Thoracic aorta (tissue), 2 donors: Measurements from ENCODE around the gene CPAMD8. TPM values are rescaled to one million over a fixed set of nuclear protein-coding genes. Genes with fewer than 3 reads are reported as not detected.

Source experiments
- ATAC-seq: fragments of 150-250 bp; one replicate; pipeline ENCODE4 v1.8.0; 2017; ENCODE audit warnings: low read depth; ENCODE audit not compliant: insufficient number of reproducible peaks, low FRiP score
- DNase-seq: peaks from one replicate; pipeline ENCODE4 v3.0.0-alpha.2; 2020; ENCODE audit warnings: low spot score
- H3K27ac ChIP-seq, 2 donors: fragments of 200-600 bp; sonication (generic); 1 replicate in 1 of 2; 2 replicates in 1 of 2; pipeline ENCODE4 v1.5.1; 2016; ENCODE audit warnings: mild to moderate bottlenecking in 2 of 2, moderate library complexity in 2 of 2
- H3K27me3 ChIP-seq: fragments of 200-600 bp; sonication (generic); replicated peaks from 2 replicates; pipeline ENCODE4 v1.6.0; 2016; ENCODE audit warnings: mild to moderate bottlenecking; ENCODE audit not compliant: insufficient read depth
- H3K36me3 ChIP-seq: fragments of 200-600 bp; sonication (generic); one replicate; pipeline ENCODE4 v1.5.1; 2016
- H3K4me1 ChIP-seq, 2 donors: fragments of 200-600 bp; sonication (generic); 1 replicate in 1 of 2; 2 replicates in 1 of 2; pipeline versions ENCODE4 v1.5.1 to v1.6.0; 2016; ENCODE audit warnings: low read depth in 2 of 2, mild to moderate bottlenecking in 1 of 2; ENCODE audit not compliant: control insufficient read depth in 1 of 2
- H3K4me3 ChIP-seq: fragments of 200-600 bp; sonication (generic); 2 replicates; pipeline ENCODE4 v1.5.1; 2016; ENCODE audit warnings: mild to moderate bottlenecking
- H3K9me3 ChIP-seq: fragments of 200-600 bp; sonication (generic); 2 replicates; pipeline ENCODE4 v1.5.1; 2016
- CTCF ChIP-seq: fragments of 200-600 bp; sonication (generic); IDR thresholded peaks from one replicate; pipeline ENCODE4 v1.5.1; 2019; ENCODE audit warnings: antibody characterized with exemption
- total RNA-seq, 2 donors: library from RNA; depleted of rRNA; stranded (reverse); fragments of >200 nt; gene quantifications; one replicate each; pipeline versions ENCODE4 v1.1.0 to v1.2.3, GENCODE V29; 2016

The CPAMD8 gene
- total RNA-seq, 2 donors from 2014 or later: 27.3 to 36.4 TPM

DNA sequence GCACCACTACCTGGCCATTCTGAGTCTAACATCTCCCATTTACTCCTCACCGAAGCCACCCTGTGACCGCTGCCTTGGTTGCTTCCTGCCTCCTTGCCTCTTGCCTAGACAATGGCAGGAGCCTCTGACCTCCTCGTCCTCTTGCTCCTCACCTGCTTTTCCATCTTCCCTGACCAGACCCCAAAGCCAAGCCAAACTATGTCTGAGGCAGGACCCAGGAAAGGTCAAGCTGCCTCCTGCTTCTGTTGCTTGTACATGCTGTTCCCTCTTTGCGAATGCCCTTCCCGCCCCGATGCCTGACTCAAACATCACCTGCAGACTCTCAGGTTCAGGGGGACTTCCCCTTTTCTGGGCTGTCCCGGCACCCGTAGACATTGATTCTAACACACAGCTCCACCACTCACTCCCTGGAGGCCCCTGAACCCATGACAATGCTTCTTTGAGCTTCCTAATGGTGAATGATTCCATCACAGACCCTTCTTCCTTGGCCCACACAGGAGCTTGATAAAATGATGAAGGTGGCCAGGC is 77.0 kb downstream of the CPAMD8 start:
- Histone ChIP-seq H3K4me1 (no peaks in the 10 kb centered on the region), H3K4me3 (no peak overlapping the region), H3K27me3 (no peaks in the 10 kb centered on the region), H3K27ac (no peak overlapping the region), H3K36me3 (no peaks in the 10 kb centered on the region), H3K9me3 (no peaks in the 10 kb centered on the region)
- DNase-seq (no peak), ATAC-seq (no peak)
- TF ChIP-seq CTCF: no peak

- DNase-seq: no peak
- no peak overlapping the region for H3K4me3 ChIP-seq
- no peak for TF ChIP-seq CTCF
- no peaks in the 10 kb centered on the region for H3K9me3 ChIP-seq
- no peak for ATAC-seq
- no peaks in the 10 kb centered on the region for H3K27me3 ChIP-seq
- no peak overlapping the region for H3K27ac ChIP-seq
- no peaks in the 10 kb centered on the region for H3K4me1 ChIP-seq
- no peaks in the 10 kb centered on the region for H3K36me3 ChIP-seq
These were observed 79.4 kb downstream of the CPAMD8 start for GRCh38 chr19:16946951-16947940.

DNA sequence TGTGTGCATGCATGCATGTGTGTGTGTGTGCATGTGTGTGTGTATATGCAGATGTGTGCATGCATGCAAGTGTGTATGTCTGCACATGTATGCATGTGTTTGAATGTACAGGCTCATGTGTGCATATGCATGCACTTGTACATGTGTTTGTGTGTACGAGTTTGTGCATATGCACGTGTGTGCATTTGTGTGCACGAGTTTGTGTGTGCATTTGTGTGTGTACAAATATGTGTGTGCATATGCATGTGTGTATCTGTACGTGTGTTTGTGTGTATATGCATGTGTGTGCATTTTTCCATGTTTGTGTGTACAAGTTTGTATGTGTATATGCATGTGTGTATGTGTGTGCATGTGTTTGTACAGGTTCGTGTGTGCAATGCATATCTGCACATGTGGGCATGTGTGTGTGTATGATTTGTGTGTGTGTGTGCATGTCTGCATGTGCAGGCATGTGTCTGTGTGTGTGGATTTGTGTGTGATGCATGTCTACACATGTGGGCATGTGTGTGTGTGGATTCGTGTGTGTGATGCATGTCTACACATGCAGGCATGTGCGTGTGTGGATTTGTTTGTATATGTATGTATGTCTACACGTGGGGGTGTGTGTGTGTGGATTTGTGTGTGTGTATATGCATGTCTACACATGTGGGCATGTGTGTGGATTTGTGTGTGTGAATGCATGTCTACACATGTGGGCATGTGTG is 80.7 kb downstream of the CPAMD8 start:
- no peaks in the 10 kb centered on the region for H3K4me1 ChIP-seq
- no peaks in the 10 kb centered on the region for H3K9me3 ChIP-seq
- no peak overlapping the region for H3K27ac ChIP-seq
- TF ChIP-seq CTCF: no peak
- no peaks in the 10 kb centered on the region for H3K27me3 ChIP-seq
- no peak for DNase-seq
- no peaks in the 10 kb centered on the region for H3K36me3 ChIP-seq
- H3K4me3 ChIP-seq: no peak overlapping the region
- no peak for ATAC-seq

GRCh38 chr19:16945364-16945714 is 81.3 kb downstream of the CPAMD8 start:
- H3K4me1 ChIP-seq: no peaks in the 10 kb centered on the region
- ATAC-seq: no peak
- DNase-seq: no peak
- no peaks in the 10 kb centered on the region for H3K9me3 ChIP-seq
- no peak overlapping the region for H3K4me3 ChIP-seq
- no peak overlapping the region for H3K27ac ChIP-seq
- no peak for TF ChIP-seq CTCF
- no peaks in the 10 kb centered on the region for H3K36me3 ChIP-seq
- H3K27me3 ChIP-seq: no peaks in the 10 kb centered on the region
